Heart right ventricle (tissue), 16 donors: ENCODE data around the gene MAP3K20. TPM values are rescaled to one million over a fixed set of nuclear protein-coding genes. Genes with fewer than 3 reads are reported as not detected.

Experiments
- ATAC-seq, 8 donors: fragments of 200-7000 bp; cut with Tn5 transposase; one replicate each; pipeline ENCODE4 v1.9.1; 2020; ENCODE audit warnings: mild to moderate bottlenecking in 8 of 8, moderate library complexity in 8 of 8, moderate number of reproducible peaks in 1 of 8
- DNase-seq, 2 donors: peaks; one replicate each; pipeline ENCODE4 v3.0.0-alpha.2; 2020
- H3K27ac ChIP-seq, 10 donors: fragments of 200-600 bp; sonication (generic) in 2 of 10; one replicate each; pipeline versions ENCODE4 v1.5.0 to v1.8.0; 2020 to 2022; ENCODE audit warnings: mild to moderate bottlenecking in 3 of 10
- H3K27me3 ChIP-seq, 7 donors: fragments of 200-600 bp; one replicate each; pipeline ENCODE4 v1.8.0; 2021 to 2022; ENCODE audit warnings: mild to moderate bottlenecking in 2 of 7
- H3K36me3 ChIP-seq, 9 donors: fragments of 200-600 bp; sonication (generic) in 1 of 9; one replicate each; pipeline versions ENCODE4 v1.5.0 to v1.8.0; 2020 to 2022; ENCODE audit warnings: mild to moderate bottlenecking in 2 of 9
- H3K4me1 ChIP-seq, 9 donors: fragments of 200-600 bp; sonication (generic) in 1 of 9; one replicate each; pipeline versions ENCODE4 v1.5.0 to v1.8.0; 2020 to 2022; ENCODE audit warnings: mild to moderate bottlenecking in 4 of 9
- H3K4me3 ChIP-seq, 10 donors: fragments of 200-600 bp; sonication (generic) in 2 of 10; one replicate each; pipeline versions ENCODE4 v1.5.0 to v1.8.0; 2020 to 2022; ENCODE audit warnings: mild to moderate bottlenecking in 7 of 10, moderate library complexity in 2 of 10
- H3K9me3 ChIP-seq, 11 donors: fragments of 200-600 bp in 10 of 11; sonication (generic) in 2 of 11; one replicate each; pipeline versions ENCODE4 v1.5.0 to v1.8.0; 2013 to 2022; ENCODE audit warnings: mild to moderate bottlenecking in 2 of 11, control low read depth in 1 of 11, moderate library complexity in 1 of 11
- WGBS, 2 donors: extraction: QIAGEN DNeasy Blood & Tissue Kit; methylation state at CpG; one replicate each; pipeline ENCODE4 v1.1.7; 2013; ENCODE audit warnings: inconsistent platforms in 1 of 2; 5-methylcytosine and 5-hydroxymethylcytosine counted together
- intact Hi-C, 10 donors: fragments of 100-400 bp; cut with DNase I; formaldehyde crosslinking; loops; one replicate each; pipeline versions ENCODE4 v1.11.1 to v1.14.2; 2022
- polyA plus RNA-seq, 2 donors: library from polyadenylated mRNA; stranded (reverse); fragments of 200-250 nt; gene quantifications; one replicate each; pipeline ENCODE4 v1.2.3, GENCODE V29; 2013
- total RNA-seq, 10 donors: library from RNA; stranded (reverse); fragmentation: NEBNext Ultra II Directional in 3 of 10; extraction: Animal tissue kit (Norgen Biotek cat#: 25700) in 3 of 10; gene quantifications; one replicate each; pipeline versions ENCODE4 v1.2.1 to v1.2.4, GENCODE V29; 2021 to 2023
- TF ChIP-seq, protein P1 (sequence below), 9 donors: fragments of 200-600 bp; sonication (generic) in 2 of 9; IDR thresholded peaks; one replicate each; pipeline versions ENCODE4 v1.5.0 to v1.8.0; 2021 to 2022; ENCODE audit warnings: antibody characterized with exemption in 9 of 9, mild to moderate bottlenecking in 5 of 9, moderate library complexity in 1 of 9
- donor health status: Arrhythmogenic right ventricular cardiomyopathy.
- donor health status: ischemic (EF 13 %, LVEDD 7.1; RV severe dilation, severe dysfunction).
- donor health status: healthy with polysubstance abuse.
- donor health status: DM: no; HTN: yes; CAD: no.
- donor health status: DM: no; HTN: no; CAD: no.
- donor health status: ischemic (EF 25% LVEDD 6.9; RV normal size, moderate dysfunction).
- donor health status: ischemic (EF 25% LVEDD 5.7; RV mildly dilated, moderate dysfunction).
- donor health status: healthy.
- donor health status: DM: yes; HTN: yes; CAD: no.
- donor health status: Ischemic cardiomyopathy.
- donor health status: ischemic (EF 35%, LVEDD 5.7; RV mildly dilated, moderate dysfunction).
- donor health status: nonischemic (EF 11% LVEDD 7.7; RV severe dilation, severe dysfunction).
- donor health status: DM: yes; HTN: yes; CAD: no.
- donor health status: PGD.
- donor health status: ischemic (EF 29% LVEDD 5.4; RV normal size, mild dysfunction).
- donor health status: nonischemic (EF 23%, LVEDD 6.1; RV moderate dilation, normal function).

MAP3K20 gene
- total and polyA plus RNA-seq, 12 donors: 63.2 to 560 (median 420) TPM

DNA sequence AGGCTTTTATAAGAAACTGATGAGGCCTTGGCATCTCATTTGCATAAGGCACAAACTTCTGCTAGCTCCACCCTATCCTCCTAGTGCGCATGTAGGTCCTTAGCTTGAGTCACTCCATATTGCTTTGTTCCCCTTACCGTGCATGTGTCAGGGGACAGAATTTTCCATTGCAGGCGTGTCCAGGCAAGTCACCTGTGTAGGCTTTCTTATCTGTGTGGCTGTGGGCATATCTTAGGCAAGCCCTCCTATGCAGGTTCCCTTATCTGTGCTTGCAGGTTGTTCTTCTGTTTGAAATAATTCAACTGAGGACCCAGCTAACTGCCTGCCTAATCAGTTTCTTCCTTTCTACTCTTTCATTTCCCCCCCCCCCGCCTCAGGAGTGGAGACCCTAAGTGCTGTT is 215.8 kb downstream of the MAP3K20 start:
- no peak for ATAC-seq
- Histone ChIP-seq H3K27me3 (peaks cover 0 to 6% (median 0%) of the 10 kb centered on the region in 7 donors), H3K27ac (no peak overlapping the region), H3K9me3 (peaks cover 0 to 12% (median 0%) of the 10 kb centered on the region in 11 donors), H3K36me3 (no peaks in the 10 kb centered on the region), H3K4me3 (no peak overlapping the region), H3K4me1 (no peaks in the 10 kb centered on the region)
- DNase-seq: no peak
- intact Hi-C loops: no loop called here
- TF ChIP-seq, protein P1, sequence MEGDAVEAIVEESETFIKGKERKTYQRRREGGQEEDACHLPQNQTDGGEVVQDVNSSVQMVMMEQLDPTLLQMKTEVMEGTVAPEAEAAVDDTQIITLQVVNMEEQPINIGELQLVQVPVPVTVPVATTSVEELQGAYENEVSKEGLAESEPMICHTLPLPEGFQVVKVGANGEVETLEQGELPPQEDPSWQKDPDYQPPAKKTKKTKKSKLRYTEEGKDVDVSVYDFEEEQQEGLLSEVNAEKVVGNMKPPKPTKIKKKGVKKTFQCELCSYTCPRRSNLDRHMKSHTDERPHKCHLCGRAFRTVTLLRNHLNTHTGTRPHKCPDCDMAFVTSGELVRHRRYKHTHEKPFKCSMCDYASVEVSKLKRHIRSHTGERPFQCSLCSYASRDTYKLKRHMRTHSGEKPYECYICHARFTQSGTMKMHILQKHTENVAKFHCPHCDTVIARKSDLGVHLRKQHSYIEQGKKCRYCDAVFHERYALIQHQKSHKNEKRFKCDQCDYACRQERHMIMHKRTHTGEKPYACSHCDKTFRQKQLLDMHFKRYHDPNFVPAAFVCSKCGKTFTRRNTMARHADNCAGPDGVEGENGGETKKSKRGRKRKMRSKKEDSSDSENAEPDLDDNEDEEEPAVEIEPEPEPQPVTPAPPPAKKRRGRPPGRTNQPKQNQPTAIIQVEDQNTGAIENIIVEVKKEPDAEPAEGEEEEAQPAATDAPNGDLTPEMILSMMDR (IDR thresholded peaks at IDR 0.05): no peak
- WGBS, 2 donors: 68 to 73% methylated on average over 4 of the region's 4 CpGs

DNA sequence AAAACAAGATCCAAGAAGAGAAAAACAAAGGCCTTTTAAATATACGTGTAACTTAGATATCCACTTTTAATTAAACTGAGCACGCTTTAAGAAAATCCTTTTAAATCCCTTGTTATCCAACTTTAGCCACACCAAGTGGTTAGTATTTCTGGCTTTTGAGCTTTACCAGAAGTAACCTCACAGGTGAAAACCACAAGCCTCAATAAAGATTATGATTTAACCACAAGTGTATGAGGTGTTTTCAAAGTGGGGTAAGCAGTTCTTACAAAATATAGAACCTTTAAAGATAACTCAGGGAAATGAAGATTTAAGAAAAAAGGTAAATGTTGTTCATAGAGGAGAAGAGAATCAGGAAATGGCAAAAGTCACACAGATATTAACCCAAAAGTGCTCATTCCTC is 220.6 kb downstream of the MAP3K20 start:
- H3K4me3 ChIP-seq: no peak overlapping the region
- intact Hi-C loops: no loop called here
- 89 to 96% methylated on average over 2 of the region's 2 CpGs for WGBS, 2 donors
- peaks cover 0 to 51% (median 14%) of the 10 kb centered on the region in 11 donors for H3K9me3 ChIP-seq
- ATAC-seq (no peak), DNase-seq (no peak)
- TF ChIP-seq, protein P1 (IDR thresholded peaks at IDR 0.05): no peak
- no peaks in the 10 kb centered on the region for H3K4me1 ChIP-seq
- H3K36me3 ChIP-seq: no peaks in the 10 kb centered on the region
- H3K27ac ChIP-seq: no peak overlapping the region
- H3K27me3 ChIP-seq: no peaks in the 10 kb centered on the region

GRCh38 chr2:173298536-173299097 is 223.0 kb downstream of the MAP3K20 start:
- Histone ChIP-seq H3K27me3 (no peaks in the 10 kb centered on the region), H3K36me3 (no peaks in the 10 kb centered on the region), H3K4me3 (no peak overlapping the region), H3K27ac (no peak overlapping the region), H3K4me1 (no peaks in the 10 kb centered on the region), H3K9me3 (peaks cover 0 to 44% (median 14%) of the 10 kb centered on the region in 11 donors)
- TF ChIP-seq, protein P1 (IDR thresholded peaks at IDR 0.05): no peak
- ATAC-seq (no peak), DNase-seq (no peak)
- intact Hi-C loops: no loop called here
- WGBS, 2 donors: 91 to 97% methylated on average over 5 of the region's 5 CpGs

DNA sequence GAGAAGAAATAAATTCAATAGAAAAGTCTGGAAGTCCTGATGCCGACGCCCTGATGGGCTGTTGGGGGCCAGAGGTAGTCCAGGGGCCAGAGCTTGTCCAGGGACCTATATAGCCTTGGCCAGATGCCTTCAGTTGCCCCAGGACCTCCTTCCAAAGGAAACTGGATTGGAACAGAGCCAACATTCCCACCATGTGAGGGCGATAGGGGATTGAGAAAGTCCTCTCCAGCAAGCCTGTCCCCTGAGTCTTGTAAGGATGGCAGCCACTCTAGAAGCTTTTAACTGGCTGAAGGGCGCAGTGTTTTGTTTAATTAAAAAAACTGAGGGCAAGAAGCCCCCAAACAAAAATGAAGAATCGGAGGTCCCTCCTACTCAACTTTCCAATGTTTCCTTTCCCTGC is 224.1 kb downstream of the MAP3K20 start:
- ATAC-seq: no peak
- Histone ChIP-seq H3K4me1 (no peaks in the 10 kb centered on the region), H3K27ac (no peak overlapping the region), H3K27me3 (no peaks in the 10 kb centered on the region), H3K36me3 (no peaks in the 10 kb centered on the region), H3K9me3 (peaks cover 0 to 38% (median 14%) of the 10 kb centered on the region in 11 donors), H3K4me3 (no peak overlapping the region)
- DNase-seq: no peak
- 81 to 91% methylated on average over 5 of the region's 5 CpGs for WGBS, 2 donors
- TF ChIP-seq, protein P1 (IDR thresholded peaks at IDR 0.05): no peak
- intact Hi-C loops: no loop called here
